Astrocyte of the cerebellum (primary cell): Measurements from ENCODE around the gene MEI4.

Experiments used
- DNase-seq: peaks from one replicate; pipeline ENCODE4 v3.0.0-alpha.2; 2011; ENCODE audit warnings: low read depth
- H3K4me3 ChIP-seq: 2 replicates; pipeline ENCODE4 v1.5.1; 2011; ENCODE audit warnings: mild to moderate bottlenecking, low read depth, low read length, moderate library complexity
- CTCF ChIP-seq: IDR thresholded peaks from 2 replicates; pipeline ENCODE4 v1.5.1; 2012; ENCODE audit warnings: low read length, low read depth, moderate library complexity, mild to moderate bottlenecking; ENCODE audit errors: missing control alignments
- in situ Hi-C: cut with HindIII; loops from 2 replicates; pipeline ENCODE4 v1.10.0; 2017; ENCODE audit warnings: low sequenced_read_pairs

The MEI4 gene

GRCh38 chr6:77796824-77797809 lies 144.3 kb downstream of the MEI4 start:
- no peak for DNase-seq
- no peak for TF ChIP-seq CTCF
- no peak overlapping the region for H3K4me3 ChIP-seq
- in situ Hi-C loops: no loop called here

GRCh38 chr6:77812304-77812703 lies 159.5 kb downstream of the MEI4 start:
- no peak for TF ChIP-seq CTCF

GRCh38 chr6:77813090-77813489 lies 160.3 kb downstream of the MEI4 start:
- no peak for DNase-seq
- no peak overlapping the region for H3K4me3 ChIP-seq
- no peak for TF ChIP-seq CTCF
- in situ Hi-C loops: no loop called here

More at GRCh38 chr6:77812304-77812703, 159.5 kb downstream of the MEI4 start:
- in situ Hi-C loops: no loop called here
- no peak for DNase-seq
- no peak overlapping the region for H3K4me3 ChIP-seq

- H3K4me3 ChIP-seq: no peak overlapping the region
- DNase-seq: no peak
- in situ Hi-C loops: no loop called here
- no peak for TF ChIP-seq CTCF
Measured at GRCh38 chr6:77814119-77814518, 161.3 kb downstream of the MEI4 start.

GRCh38 chr6:77815531-77815930 lies 162.7 kb downstream of the MEI4 start:
- H3K4me3 ChIP-seq: no peak overlapping the region
- no peak for DNase-seq
- in situ Hi-C loops: no loop called here
- no peak for TF ChIP-seq CTCF

GRCh38 chr6:77816766-77817270 lies 164.0 kb downstream of the MEI4 start:
- in situ Hi-C loops: no loop called here
- DNase-seq: no peak
- no peak overlapping the region for H3K4me3 ChIP-seq
- TF ChIP-seq CTCF: no peak
